NB4 (cell line): ENCODE measurements around the gene FANCC.

ENCODE experiments used
- DNase-seq: peaks from one replicate; pipeline ENCODE4 v3.0.0; 2010; ENCODE audit warnings: low read depth
- H3K4me3 ChIP-seq: one replicate; pipeline ENCODE4 v1.5.1; 2011; ENCODE audit warnings: mild to moderate bottlenecking, low read depth, low read length, moderate library complexity
- CTCF ChIP-seq: IDR thresholded peaks from one replicate; pipeline ENCODE4 v1.5.1; 2012; ENCODE audit warnings: low read depth, low read length
- MAX ChIP-seq: IDR thresholded peaks from 2 replicates; pipeline ENCODE4 v1.6.1; 2011; ENCODE audit warnings: low read depth, low read length
- MYC ChIP-seq: IDR thresholded peaks from 2 replicates; pipeline ENCODE4 v1.6.1; 2011; ENCODE audit warnings: low read depth, low read length
- POLR2A ChIP-seq: IDR thresholded peaks from 2 replicates; pipeline ENCODE4 v1.6.1; 2011; ENCODE audit warnings: mild to moderate bottlenecking; ENCODE audit not compliant: insufficient read length; ENCODE audit errors: extremely low read depth

Gene FANCC

GRCh38 chr9:95125652-95126051 lies 191.9 kb downstream of the FANCC start:
- TF ChIP-seq CTCF (no peak), MYC (no peak), MAX (no peak), POLR2A (no peak)
- no peak overlapping the region for H3K4me3 ChIP-seq
- no peak for DNase-seq

GRCh38 chr9:95124582-95125367 lies 192.7 kb downstream of the FANCC start:
- no peak for TF ChIP-seq MYC
- TF ChIP-seq CTCF, result peak; percentile 16
- no peak for TF ChIP-seq MAX
- no peak overlapping the region for H3K4me3 ChIP-seq
- DNase-seq, result no peak

GRCh38 chr9:95120781-95121370 lies 196.6 kb downstream of the FANCC start:
- H3K4me3 ChIP-seq, result no peak overlapping the region
- DNase-seq, result no peak
- TF ChIP-seq MAX, result no peak
- no peak for TF ChIP-seq POLR2A
- no peak for TF ChIP-seq MYC
- no peak for TF ChIP-seq CTCF

- no peak overlapping the region for H3K4me3 ChIP-seq
- TF ChIP-seq MYC (no peak), POLR2A (no peak), CTCF (no peak), MAX (no peak)
- DNase-seq, result no peak
Observed at GRCh38 chr9:95118596-95118995, 198.9 kb downstream of the FANCC start.

- TF ChIP-seq POLR2A (no peak), CTCF (no peak), MAX (no peak), MYC (no peak)
- H3K4me3 ChIP-seq, result no peak overlapping the region
- no peak for DNase-seq
Observed at GRCh38 chr9:95116808-95117204, 200.7 kb downstream of the FANCC start.
